GM18951 (cell line): Measurements from ENCODE around the gene NBEA.
"Not testable (repeated sequence)": the region's sequence is repeated elsewhere in the genome, so short reads cannot be mapped to it uniquely, and the experiment has no call there.

ENCODE experiments used
- POLR2A ChIP-seq: IDR thresholded peaks from 4 replicates; pipeline ENCODE4 v1.6.1; 2011; ENCODE audit warnings: mild to moderate bottlenecking; ENCODE audit not compliant: insufficient read length, insufficient read depth; ENCODE audit errors: extremely low read depth
- in situ Hi-C: fragments of 300-500 bp; cut with MboI; formaldehyde crosslinking; loops from one replicate; pipeline ENCODE4 v1.12.0; 2022; ENCODE audit warnings: low sequenced_read_pairs, mixed read lengths, inconsistent platforms; ENCODE audit not compliant: unreplicated experiment

The NBEA gene

GRCh38 chr13:35646056-35646774 is 704.1 kb downstream of the NBEA start:
- TF ChIP-seq POLR2A: no peak

DNA sequence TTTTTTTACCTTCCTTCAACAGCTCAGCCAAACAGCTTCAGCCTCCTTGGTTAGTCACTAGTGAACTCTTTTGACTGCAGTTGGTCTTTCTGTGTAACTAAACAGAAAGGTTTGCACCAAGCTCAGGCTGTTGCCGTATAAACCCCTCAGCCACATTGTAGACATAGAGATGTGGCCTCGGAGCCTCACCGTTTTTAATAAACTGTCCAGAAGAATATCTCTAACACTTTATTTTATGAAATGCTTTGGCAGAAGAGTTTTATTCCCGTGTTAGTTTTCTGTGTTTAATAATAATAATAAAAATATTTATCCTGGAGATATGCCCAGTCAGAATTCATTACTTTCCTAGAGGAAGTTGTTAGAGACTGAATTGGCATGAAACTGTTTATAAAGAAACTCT is 706.1 kb downstream of the NBEA start:
- in situ Hi-C loops: no loop called here
- no peak for TF ChIP-seq POLR2A

More at GRCh38 chr13:35646056-35646774, 704.1 kb downstream of the NBEA start:
- in situ Hi-C loops: no loop called here

- in situ Hi-C loops: no loop called here
Observed at GRCh38 chr13:35649162-35649561, 707.1 kb downstream of the NBEA start.

GRCh38 chr13:35659796-35660195 is 717.7 kb downstream of the NBEA start:
- in situ Hi-C loops: no loop called here
- no peak for TF ChIP-seq POLR2A

More at GRCh38 chr13:35649162-35649561, 707.1 kb downstream of the NBEA start:
- TF ChIP-seq POLR2A: no peak

DNA sequence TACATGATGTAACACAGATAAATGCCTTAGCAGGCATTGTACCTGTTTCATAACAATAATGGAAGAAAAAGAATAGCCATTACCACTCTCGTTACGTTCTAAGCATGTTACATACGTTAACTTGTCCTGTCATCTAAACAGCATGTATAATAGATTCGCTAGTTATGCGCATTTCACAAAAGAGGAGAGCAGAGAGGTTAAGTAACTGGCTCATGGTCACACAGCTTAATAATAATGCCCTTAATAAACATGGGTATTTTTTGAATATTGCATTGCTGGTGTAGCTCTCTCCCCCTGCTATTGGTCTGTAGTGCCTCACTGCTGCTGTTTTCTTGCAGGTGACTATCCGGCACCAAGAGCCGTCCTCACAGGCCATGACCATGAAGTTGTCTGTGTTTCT is 722.7 kb downstream of the NBEA start:
- in situ Hi-C loops: no loop called here
- no peak for TF ChIP-seq POLR2A

GRCh38 chr13:35669321-35669720 is 727.3 kb downstream of the NBEA start:
- TF ChIP-seq POLR2A: no peak
- in situ Hi-C loops: no loop called here

- in situ Hi-C loops: no loop called here
Observed at GRCh38 chr13:35672611-35673010, 730.5 kb downstream of the NBEA start.

GRCh38 chr13:35675651-35676050 is 733.6 kb downstream of the NBEA start:
- TF ChIP-seq POLR2A: no peak
- in situ Hi-C loops: no loop called here

More at GRCh38 chr13:35672611-35673010, 730.5 kb downstream of the NBEA start:
- TF ChIP-seq POLR2A: no peak

DNA sequence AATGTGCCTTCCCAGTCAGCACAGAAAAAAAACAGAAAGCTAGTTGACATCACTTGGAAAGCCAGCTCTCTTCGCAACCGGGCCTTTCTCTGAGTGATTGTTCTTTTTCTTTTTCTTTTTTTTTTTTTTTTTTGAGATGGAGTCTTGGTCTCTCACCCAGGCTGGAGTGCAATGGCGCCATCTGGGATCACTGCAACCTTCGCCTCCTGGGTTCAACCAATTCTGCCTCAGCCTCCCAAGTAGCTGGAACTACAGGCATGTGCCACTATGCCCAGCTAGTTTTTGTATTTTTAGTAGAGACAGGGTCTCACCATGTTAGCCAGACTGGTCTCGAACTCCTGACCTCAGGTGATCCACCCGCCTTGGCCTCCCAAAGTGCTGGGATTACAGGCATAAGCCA is 735.8 kb downstream of the NBEA start:
- in situ Hi-C loops: not testable (repeated sequence)

GRCh38 chr13:35681685-35682084 is 739.6 kb downstream of the NBEA start:
- TF ChIP-seq POLR2A: no peak
- in situ Hi-C loops: no loop called here

DNA sequence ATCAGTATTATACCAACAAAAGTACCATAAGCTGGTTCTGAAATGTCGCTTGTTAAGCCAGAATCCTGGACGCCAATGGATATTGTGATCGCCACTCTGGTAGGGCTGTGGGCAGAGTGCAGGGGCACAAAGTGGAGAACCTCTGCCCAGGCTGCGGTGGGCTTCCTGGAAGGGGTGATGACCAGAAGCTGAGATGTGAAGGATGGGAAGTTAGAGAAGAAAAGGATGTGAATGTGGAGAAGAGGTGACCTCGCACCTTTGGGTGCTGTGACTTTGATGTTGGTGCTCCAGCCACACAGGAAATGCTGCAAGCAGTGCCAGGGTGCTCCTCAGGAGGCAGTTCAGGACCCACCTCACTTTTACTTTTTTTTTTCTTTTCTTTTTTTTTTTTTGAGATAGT is 742.4 kb downstream of the NBEA start:
- in situ Hi-C loops: no loop called here
- TF ChIP-seq POLR2A: no peak

GRCh38 chr13:35687336-35687735 is 745.3 kb downstream of the NBEA start:
- no peak for TF ChIP-seq POLR2A
- in situ Hi-C loops: no loop called here

- in situ Hi-C loops: no loop called here
- no peak for TF ChIP-seq POLR2A
Observed at GRCh38 chr13:35690581-35691207, 748.6 kb downstream of the NBEA start.

DNA sequence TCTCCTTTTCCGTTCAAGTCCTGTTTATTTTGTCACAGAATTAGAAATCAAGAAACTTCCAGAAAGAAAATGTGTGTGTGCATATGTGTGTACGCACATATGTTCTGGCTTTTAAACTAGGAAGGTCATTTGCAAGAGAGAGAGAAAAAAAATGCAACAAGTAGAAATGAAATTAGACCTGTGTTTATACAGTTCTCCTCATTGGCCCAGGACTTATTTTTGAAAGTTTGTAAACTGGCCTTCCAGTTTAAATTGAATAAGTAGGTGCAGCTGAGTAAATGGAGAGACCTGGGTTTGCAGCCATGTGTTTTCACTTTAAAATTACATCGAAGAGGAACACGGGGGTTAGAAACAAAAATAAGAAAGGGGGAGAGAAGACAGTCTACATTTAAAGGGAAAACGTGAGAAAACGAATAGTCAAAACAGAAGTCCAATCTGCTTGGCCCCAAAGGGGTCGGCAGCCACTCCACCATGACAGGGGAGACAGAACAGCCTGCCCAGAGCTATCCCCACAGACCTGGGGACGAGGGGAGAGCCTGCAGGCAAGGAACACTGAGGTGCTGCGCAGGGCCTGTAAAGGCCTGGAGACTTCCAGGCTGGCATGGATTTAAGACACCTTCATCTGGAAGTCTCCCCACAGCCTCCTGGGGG is 751.2 kb downstream of the NBEA start:
- in situ Hi-C loops: no loop called here
- TF ChIP-seq POLR2A: no peak
